HG03039 (cell line): Measurements from ENCODE around the gene HTR4.
"Not testable (repeated sequence)": the region's sequence is repeated elsewhere in the genome, so short reads cannot be mapped to it uniquely, and the experiment has no call there.

ENCODE experiments used
- ATAC-seq: cut with Tn5 transposase; IDR thresholded peaks from one replicate; pipeline ENCODE4 v1.9.1; 2021; ENCODE audit warnings: mild to moderate bottlenecking, moderate library complexity; ENCODE audit not compliant: unreplicated experiment

Gene HTR4

DNA sequence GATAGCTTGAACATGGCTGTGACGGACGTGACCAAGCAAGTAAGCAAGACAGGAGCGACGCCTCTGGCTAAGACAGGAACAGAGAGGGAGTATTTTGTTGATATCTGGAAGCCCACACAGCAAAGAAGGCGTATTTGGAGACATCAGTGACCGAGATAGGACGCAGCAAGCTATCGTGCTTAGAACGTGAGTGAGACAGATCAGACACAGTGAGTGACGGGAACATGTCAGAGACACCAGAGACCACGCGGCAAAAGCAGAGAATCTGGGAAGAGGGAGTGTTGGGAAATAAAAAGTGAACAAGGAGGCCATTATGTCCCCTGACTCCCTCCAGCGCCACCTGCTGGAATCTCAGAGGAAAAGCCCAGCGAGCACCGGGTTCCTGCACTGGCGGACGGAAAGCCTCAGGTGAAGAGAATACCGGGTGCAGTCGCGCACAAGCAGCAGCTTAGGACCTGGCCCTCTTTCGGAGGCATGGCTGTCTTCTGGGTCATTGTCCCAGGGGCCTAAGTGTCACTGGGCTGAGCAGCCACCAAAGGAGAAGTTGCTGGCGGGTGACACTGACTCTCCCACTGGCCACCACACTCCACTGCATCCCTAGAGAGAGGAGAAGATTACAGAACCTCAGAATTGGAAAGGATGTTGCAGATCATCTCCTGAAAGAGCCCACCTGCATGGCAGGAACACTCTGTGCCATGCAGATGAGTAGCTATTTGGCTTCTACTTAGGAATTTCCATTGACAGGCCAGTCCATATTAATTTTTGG lies 171.4 kb downstream of the HTR4 start:
- peak; percentile 78 for ATAC-seq

DNA sequence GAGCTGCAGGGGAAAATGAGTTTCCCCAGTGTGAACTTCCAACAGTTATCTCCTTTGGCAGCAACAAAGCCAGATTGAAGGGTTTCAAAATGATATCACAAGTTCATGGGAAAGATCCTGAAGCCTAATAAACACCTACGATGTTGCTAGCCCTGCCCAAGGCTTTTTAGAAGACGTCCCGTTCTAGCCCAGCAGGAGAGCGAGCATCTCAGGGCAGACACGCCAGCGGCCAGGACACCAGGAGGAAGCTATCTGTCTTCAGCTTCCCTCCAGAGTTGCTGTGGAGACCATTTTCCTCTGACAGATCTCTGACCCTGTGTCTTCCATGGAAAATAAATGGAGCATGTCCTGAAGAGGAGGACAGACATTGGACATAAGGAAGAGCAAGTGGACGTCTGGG lies 172.1 kb downstream of the HTR4 start:
- ATAC-seq = no peak

DNA sequence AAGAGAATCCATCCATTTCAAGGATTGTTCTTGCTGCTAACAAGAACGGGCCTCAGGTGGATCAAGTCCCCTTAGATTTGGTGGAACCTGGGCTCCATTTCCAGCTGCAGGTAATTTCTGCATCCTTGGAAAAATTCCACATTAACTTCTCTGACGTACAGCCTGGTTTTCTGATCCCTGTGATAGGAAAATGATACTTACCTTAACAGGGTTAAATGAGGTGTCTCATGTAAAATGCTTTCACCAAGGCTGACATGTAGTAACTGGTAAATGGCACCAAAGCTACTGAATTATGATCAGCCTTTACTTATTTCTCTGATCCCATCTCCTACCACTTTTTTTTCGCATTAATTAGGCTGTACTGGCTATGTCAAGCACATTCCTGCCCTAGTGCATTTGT lies 176.9 kb downstream of the HTR4 start:
- ATAC-seq = no peak

DNA sequence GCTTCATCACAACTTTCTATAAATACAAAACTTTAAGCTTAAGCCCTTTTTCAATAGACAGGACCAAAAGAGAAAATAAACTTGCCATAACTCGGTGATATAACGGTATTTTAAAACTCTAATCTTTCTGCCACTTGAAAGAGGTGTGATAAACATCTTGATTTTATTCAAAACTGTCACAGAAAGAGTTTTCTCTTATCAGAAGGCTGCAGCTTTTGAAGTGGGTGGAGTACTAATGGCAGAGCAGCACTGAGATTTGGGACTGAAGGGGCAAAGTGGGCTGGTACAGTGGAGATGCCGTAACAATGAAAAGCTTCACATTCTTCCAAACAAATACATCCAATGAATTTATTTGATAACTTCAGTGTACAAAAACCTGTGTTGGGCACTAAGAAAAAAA lies 178.0 kb downstream of the HTR4 start:
- no peak for ATAC-seq

DNA sequence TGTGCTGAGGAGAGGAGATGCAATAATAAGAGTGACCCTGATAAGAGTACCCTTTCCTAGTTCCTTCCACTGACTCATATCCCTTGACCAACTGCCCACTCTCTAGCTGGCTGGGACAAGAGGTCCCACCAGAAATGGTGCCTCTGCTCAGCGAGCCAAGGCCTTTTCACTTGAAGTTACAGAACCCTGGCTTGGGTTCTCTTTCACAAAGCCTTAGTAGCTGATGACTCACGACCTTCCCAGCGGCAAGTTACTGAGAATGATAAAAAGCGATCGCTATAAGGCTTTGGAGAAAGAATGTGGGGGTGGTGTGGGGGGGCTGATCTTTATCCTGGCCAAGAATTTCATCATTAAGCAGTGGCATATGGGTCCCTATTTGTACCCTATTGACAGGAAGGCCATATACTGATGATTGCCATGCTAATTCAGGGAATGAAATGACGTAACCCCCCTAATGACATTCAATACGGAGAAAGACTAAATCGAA lies 180.3 kb downstream of the HTR4 start:
- ATAC-seq = no peak

DNA sequence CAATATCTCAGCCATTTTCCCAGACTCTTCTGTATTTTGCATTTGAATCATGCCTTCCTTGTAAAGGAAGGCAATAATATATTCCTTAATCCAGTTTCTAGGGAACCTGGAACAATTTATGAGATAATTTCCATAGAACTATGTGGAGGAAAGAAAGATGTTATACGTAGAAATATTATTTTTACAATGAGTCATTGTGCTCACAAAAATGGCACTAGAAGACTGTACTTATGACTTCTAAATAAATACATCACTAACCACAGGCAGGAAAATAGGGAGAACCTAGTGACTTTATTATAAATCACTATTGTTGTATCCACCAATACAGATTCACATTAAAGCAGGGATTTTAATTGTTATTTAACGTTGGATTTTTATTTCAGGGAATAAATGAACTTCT lies 182.9 kb downstream of the HTR4 start:
- no peak for ATAC-seq

DNA sequence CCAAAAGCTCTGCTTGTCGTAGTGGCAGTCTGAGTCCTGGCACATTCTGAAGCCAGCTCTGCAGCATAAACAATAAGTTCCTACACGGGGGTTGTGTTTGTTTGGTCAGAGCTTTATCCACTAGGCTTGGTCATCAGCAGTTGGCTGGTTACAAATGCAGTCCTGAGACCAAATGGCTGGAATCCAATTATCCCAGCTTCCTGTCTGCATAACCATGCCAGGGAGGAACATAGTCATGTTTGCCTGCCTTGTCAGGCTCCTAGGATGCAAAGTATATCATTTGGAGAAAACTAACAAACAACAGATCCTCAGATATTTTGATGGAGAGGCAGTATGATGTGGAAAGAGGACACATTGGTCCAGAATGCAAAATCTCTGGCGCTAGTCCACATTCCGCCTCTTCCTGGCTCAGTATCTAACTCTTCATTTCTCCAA lies 184.8 kb downstream of the HTR4 start:
- ATAC-seq = no peak

DNA sequence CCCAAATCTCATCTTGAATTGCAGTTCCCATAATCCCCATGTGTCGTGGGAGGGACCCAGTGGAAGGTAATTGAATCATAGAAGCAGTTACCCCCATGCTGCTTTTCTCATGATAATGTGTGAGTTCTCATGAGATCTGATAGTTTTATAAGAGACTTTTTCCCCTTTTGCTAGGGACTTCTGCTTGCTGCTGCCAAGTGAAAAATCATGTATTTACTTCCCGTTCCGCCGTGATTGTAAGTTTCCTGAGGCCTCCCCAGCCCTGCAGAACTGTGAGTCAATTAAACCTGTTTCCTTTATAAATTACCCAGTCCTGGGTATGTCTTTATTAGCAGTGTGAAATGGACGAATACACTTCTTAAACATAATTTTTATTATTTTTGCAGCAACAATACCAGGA lies 185.6 kb downstream of the HTR4 start:
- ATAC-seq = not testable (repeated sequence)

DNA sequence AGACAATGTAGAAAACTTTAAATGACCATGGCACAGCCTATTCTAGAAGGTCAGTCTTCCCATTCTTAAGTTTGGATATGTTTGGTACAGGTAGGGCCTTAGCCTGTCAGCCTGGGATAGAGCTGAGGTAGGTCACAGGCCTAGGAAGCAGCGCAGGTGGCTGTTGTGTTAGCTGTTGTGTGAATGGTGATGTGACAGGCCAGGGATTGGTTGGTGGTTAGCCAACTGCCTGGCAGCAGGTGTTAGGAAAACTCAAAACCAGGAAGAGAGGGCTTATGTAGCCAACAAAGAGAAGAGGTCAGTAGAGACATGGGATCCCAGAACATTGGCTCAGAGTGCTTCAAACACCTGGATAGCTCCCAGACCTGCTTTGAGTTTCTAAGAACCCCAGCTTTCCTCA lies 186.4 kb downstream of the HTR4 start:
- ATAC-seq = no peak

DNA sequence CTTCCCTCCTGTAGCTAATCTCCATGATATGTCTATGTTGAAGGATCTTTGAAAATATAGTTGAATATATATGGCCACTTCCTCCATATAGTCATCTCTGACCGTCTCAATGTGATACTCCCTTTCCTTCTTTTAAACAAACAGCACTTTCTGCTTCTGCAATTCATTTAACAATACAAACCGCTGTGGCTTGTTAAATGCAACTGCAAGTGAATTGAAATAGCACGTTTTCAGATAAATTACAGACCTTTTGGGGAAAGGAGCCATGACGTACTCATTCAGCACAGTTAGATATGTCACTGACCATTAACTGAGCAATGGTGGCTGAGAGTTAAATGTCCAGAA lies 188.1 kb downstream of the HTR4 start:
- no peak for ATAC-seq

DNA sequence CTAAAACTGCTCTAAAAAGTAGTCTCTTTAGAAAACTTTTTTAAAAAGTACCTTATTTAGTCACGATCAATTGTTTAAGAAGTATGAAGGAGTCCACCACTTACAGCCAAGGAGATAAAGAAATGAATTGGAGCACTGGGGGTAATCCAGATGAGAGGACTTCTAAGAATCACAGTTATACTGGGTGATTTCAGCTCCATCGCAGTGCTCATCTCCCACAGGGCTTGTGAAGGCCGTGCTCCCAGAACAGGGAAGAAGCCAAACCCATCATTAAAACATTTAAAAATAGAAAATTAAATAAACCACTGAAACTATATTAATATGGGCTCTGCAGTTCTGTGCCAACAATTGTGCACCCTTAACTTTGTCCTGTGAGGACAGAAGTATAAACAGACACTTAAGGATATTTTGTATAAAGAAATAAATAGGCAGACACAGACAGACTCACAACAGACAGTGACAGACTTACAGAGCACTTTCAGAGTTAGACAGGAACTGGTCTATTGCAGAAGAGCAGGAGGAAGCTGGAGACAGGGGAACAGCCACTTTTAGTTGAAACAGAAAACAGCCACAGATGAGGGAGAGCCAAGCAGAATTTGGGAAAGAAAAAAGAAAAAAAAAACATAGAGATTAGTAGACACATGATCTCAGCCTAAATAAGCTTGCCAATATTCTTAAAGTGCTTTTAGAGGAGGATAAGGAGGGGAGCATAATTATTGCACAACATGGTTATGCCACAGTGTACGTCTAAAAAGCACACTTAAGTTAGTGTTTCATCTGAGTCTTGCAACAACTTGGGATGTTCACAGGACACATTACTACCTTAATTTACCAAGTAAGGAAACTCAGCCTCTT lies 188.7 kb downstream of the HTR4 start:
- ATAC-seq = no peak

DNA sequence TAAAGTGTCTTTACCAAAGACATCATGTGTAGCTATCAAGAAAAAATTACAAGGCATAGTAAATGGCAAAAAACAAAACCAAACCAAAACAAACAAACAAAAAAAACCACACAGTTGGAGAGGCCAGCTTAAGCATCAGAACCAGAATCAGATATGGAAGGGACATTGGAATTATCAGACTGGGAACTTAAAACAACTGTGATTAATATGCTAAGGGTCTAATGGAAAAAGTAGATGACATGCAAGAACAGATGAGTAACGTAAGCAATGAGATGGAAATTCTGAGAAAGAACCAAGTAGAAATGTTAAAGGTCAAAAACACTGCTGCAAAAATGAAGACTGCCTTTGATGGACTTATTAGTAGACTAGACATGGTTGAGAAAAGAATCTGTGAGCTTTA lies 194.7 kb downstream of the HTR4 start:
- ATAC-seq = no peak

DNA sequence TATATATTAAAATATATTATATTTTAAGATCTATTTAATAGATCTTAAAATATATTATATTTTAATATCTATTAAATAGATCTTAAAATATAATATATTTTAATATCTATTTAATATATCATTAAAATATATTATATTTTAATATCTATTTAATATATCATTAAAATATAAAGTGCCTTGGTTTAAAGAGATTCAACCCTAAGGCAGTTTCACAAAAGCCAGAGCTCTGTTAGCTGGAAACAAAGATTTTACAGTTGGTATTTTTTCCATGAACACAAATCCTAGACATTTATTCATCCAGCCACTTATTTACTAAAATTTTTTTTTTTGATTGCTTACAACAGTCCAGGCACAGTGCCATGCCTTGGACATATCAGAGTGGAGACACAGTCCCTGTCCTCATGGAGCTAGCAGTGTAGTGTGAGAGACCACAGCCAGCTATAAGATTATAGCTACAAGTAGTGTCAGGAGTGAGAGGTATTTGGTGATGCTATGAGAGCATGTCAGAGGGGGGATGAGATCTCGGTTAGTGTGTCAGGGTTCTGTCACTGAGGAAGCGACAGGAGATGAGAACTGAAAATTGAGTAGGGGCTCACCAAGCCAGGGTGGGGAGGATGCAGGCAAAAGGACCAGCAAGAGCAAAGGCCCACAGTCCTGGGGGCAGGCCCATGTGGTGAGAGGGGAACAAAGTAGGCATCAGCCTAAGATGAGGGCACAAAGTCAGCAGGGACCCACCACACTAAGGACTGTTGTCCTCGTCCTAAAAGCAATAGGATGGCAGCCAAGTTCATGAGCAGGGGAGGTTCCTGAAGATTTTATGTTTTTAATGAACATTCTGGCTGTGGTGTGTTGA lies 196.1 kb downstream of the HTR4 start:
- ATAC-seq = no peak

DNA sequence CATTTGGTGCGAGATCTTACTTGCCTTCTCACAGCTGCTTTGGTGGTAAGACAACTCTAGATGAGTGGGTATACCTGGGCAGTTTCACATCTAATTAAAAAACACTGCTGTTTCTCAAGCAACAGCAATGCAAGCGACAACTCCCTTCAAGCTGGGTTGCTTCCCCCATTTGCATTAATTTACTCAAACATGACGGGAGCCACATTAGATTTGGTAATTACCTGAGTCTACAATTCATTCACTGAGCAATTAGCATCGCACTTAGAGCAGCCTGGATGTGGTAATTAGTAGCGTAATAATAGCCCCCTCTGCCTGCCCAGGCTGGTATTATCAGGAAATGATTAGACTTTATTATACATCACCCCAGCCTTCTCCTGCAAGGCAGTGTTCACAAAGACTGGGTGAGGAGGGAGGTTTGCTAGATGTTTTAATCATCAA lies 197.1 kb downstream of the HTR4 start:
- ATAC-seq = no peak

DNA sequence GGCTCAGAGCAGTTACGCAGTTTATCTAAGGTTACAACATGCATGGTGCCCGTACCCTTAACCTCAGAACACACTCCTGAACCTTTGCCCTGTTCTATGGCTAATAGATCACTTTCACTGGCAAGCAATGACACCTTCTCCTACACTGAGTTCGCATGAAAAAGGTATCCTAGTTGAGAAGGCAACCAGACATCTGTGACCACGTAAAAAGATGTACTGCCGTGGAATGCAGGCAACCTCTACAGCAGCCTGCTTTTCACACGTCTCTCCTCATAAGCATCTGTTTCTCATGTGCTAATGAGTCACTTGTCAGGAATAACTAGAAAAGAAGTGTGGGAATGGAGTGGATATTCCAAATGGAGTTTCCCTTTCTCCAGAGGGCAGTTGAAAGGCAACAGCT lies 199.1 kb downstream of the HTR4 start:
- no peak for ATAC-seq

DNA sequence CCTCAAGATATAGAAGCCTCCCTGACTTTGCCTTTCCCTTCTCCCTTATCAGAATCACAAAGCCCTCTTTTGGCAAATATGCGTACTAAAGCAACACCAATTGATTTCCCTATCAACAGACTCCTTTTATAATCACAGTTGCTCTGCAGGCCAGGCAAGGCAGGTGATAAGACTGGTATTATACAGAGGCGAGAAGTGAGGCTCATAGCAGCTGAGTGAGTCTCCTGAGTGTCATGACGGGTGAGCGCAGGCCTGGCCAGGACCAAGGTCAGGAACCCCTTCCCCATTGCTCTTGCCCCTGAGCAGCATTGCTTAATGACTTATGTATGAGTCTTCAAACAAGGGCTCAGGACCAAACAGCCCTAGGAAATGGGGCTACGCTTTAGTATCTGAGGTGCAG lies 199.8 kb downstream of the HTR4 start:
- ATAC-seq = no peak

DNA sequence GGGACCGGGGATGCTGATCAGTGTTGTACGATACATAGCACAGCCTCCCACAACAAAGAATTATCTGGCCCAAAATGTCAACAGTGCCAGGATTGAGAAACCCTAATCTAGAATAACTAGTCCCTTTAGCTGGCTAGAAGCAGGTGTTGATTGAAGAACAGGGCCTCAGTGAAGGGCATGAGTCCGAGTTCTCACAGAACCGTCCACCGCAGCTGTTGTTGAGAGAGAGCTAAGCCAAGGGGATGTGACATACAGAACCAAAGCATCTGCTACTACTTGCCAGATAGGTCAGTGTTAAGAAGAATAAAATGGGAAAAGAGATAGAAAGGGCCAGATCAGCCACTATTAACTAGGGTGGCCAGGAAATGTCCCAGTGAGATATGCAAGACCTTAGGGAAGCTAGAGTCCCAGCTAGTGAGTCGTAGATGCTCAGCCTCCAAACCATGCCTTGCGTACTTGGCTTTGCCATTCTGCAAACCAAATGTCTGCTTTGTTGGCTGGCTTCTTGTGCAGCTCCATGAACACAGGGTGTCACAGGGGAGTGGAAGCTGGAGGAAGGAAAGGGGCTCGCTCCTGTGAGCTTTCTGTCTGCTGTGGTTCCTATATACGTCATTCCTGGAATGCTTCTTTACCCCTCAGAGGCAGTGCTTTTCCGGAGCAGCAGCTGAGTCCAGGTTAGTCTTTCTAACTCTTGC lies 201.7 kb downstream of the HTR4 start:
- ATAC-seq = no peak

DNA sequence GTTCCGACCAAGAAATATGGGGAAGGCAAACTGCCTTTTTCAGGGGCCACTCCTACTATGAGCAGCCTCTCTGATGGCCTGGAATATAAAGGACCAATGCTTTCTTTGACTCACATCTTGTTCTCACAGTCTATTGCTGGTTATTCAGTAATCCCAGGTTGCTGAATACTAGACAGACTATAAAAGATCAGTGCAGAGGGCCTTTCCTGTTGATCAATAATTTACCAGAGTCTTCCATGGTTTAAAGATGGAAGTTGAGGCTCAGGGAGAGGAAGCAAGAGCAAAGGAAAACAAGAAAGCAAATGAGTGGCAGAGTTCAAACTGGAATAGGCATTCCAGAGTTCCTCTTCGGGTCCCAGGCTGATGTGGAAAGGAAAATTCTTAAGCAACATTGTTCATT lies 207.7 kb downstream of the HTR4 start:
- no peak for ATAC-seq

DNA sequence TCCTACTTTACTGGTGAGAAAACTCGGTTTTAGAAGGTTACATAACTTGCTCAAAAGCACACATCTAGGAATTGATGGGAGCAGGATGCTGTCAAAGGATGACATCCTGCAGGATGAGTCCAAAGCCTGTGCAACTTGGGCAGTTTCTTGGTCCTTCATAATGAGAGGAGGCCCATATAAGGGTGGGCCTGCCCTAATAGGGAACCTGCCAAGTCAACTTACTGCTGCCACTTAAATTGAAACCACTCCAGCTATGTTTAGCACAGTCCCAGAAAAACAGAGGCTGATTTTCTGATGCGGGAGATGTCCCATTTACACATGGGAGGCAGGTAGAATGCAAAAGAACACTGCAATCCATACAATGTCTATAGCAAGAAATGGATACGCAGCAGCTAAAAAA lies 208.7 kb downstream of the HTR4 start:
- no peak for ATAC-seq

DNA sequence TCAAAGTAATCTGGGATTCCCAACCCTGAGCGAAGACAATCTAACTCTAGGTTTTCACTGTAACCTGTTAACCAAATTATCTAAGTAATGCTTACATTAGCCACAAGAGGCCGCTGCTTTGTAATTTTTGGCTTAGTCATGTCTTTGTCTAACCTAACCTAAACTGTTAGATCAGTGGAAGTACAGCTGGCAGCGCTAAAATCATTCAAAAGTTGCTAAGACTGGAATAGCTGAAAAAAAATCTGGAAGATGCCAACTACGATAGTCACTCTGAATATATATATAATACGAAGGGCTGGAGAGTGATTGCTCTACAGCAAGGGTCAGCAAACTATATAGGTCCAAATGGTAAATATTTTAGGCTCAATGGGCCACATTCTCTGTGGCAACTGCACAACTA lies 210.3 kb downstream of the HTR4 start:
- peak; percentile 82 for ATAC-seq

DNA sequence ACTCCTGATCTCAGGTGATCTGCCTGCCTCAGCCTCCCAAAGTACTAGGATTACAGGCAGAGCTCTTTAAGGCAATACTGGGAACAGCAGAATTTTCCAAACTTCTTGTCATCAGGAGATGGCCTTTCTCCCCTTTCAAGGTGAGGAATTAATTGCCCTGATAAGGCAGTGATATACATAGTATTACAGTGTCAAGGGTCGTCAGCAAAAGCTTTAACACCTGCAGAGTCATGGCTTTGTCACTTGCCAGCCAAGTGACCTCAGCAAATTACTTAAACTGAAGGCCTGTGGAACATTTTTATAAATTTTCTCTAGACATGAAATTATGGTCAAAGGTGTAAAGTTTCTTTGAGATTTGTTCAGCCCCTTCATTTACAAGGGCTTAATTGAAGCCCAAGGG lies 211.1 kb downstream of the HTR4 start:
- no peak for ATAC-seq
